Uterus (tissue), 2 donors: Measurements from ENCODE around the gene CBARP.

Experiments
- CTCF ChIP-seq, 4 experiments: fragments of 200-600 bp in 2 of 4; fragments of 450-650 bp in 2 of 4; sonication (generic) in 2 of 4; IDR thresholded peaks; one replicate each; pipeline ENCODE4 v1.5.1; 2016 to 2019; ENCODE audit warnings: antibody characterized with exemption in 4 of 4, mild to moderate bottlenecking in 2 of 4, moderate library complexity in 1 of 4
- POLR2A ChIP-seq, 2 donors: fragments of 450-650 bp; IDR thresholded peaks; one replicate each; pipeline ENCODE4 v1.6.1; 2016; ENCODE audit warnings: antibody characterized with exemption in 2 of 2, mild to moderate bottlenecking in 1 of 2, moderate library complexity in 1 of 2

- TF ChIP-seq POLR2A (IDR thresholded peaks at IDR 0.05) = peak in 1 of 2 donors; percentile 52
- no peak for TF ChIP-seq CTCF (IDR thresholded peaks at IDR 0.05)
These were observed 24.2 kb upstream of the CBARP start for GRCh38 chr19:1261798-1262622.
